Activated CD4-positive, CD25-positive, alpha-beta regulatory T cell treated with anti-CD3 and anti-CD28 coated beads, Interleukin-2, amount 50 U/mL, for 24 hours (primary cell): ENCODE measurements around the gene ZNF30.
A peak's percentile ranks its signal among the peaks of the same experiment; 100 is the strongest.
"Not testable (repeated sequence)": the region's sequence is repeated elsewhere in the genome, so short reads cannot be mapped to it uniquely, and the experiment has no call there.

Experiments used
- ATAC-seq, 2 donors: fragments of 150-1000 bp; cut with Tn5 transposase; one replicate each; pipeline ENCODE4 v1.10.0; 2021; ENCODE audit warnings: mild to moderate bottlenecking in 1 of 2, moderate library complexity in 1 of 2

The ZNF30 gene

DNA sequence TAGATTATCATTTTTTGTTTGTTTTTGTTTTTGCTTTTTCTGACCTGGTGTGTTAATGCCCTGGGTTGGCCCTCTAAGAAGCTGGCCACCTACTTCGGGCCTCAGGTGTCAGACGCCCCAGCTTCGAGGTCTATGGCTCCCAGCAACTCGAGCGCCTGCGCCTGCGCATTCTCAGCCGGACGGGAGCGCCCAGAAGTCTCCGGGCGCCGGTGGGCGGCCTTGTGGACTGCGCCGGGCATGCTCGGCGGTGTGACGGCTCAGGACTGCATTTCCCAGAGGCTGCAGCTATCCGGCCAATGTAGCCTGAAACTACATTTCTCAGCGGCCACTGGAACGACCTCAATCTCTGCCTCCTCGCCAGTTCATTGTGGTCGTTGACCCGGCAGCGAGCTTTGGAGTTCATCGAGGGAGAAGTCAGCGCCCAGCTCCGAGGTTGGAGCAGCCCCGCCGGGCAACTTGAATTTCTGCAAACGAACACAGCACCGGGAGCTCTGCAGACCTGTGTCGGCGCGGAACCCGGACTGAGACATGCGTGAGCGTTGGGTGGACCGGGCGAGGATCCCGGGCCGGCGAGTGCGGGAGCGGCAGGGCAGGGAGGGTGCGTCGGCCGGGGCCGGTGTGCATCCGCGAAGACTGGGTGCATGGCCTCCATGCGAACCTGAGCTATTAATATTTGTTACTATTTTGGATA, at the start of gene ZNF30:
TSS of gene ZNF30 (plus strand) at position 219 of the 691 bp plus-strand sequence. CDS start 3,045 bp downstream, outside the sequence.
- peak; percentile 99 for ATAC-seq

DNA sequence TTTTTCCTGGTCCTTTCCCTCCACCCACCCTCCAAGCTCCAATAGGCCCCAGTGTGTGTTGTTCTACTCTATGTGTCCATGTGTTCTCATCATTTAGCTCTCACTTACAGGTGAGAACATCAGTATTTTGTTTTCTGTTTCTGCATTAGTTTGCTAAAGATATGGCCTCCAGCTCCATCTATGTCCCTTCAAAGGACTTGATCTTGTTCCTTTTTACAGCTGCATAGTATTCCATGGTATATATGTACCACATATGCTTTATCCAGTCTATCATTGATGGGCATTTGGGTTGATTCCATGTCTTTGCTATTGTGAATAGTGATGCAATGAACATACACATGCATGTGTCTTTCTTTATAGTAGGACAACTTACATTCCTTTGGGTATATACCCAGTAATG, 47.1 kb upstream of the ZNF30 start:
- no peak for ATAC-seq

DNA sequence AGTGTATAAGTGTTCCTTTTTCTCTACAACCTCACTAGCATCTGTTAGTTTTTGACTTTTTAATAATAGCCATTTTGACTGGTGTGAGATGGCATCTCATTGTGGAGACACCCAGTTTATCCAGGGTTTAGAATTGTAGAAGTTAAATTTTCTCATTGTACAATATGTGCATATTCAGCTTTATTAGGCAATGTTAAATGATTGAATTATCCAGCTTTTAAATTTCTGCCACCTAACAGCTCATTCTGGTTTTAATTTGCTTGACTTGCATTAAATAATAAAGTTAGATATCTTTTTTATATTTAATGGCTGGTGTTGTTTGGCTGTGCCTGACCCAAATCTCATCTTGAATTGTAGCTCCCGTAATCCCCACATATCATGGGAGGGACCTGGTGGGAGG, 46.7 kb upstream of the ZNF30 start:
- no peak for ATAC-seq

DNA sequence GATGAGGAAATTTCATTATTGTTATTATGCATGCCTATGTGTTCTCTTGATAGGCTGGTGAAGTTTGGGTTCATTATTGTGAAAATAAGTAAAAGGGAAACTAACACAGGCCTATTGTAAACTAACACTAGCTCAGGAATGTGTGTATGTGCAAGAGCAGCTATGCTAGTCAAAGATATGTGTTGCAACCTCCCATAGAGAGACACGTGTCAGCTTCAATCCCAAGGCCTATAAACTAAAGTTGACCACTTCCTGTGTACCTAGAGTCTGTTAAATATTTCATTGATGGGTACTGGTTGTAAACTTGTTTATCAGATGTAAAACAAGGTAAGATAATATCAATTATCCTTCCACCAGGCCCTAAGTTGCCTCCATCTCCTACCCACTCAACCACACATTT, 44.7 kb upstream of the ZNF30 start:
- ATAC-seq: no peak

DNA sequence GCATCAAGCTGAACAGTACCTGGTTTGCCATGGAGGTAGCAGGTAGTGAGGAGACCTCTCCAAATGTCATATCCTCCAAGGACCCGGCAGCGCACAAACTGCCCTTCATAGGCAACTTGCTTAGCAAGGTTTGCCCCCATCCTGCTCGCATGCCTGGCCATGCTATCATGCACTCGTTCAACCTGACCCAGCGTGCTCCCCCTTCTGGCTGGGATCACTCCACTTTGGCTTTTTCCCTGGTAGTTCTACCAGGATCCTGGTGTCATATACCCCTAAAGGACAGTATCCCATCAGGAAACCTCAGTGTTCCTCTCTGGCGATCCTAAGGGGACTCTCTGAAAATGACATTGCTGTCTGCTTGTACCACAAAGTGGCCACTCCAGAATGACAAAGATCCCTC, 38.6 kb upstream of the ZNF30 start:
- no peak for ATAC-seq

DNA sequence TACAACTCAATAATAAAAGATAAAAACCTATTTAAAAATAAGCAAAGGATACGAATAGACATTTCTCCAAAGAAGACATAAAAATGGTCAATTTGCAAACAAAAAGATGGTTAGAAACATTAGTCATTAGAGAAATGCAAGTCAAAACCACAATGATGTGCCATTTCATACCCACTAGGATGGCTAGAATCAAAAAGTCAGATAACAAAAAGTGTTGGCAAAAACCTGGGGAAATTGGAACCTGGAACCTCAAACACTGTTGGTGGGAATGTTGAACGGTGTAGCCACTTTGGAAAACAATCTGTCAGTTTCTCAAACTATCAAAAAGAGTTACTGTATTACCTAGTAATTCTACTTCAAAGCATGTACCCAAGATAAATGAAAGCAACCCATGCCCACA, 26.5 kb upstream of the ZNF30 start:
- ATAC-seq: no peak

DNA sequence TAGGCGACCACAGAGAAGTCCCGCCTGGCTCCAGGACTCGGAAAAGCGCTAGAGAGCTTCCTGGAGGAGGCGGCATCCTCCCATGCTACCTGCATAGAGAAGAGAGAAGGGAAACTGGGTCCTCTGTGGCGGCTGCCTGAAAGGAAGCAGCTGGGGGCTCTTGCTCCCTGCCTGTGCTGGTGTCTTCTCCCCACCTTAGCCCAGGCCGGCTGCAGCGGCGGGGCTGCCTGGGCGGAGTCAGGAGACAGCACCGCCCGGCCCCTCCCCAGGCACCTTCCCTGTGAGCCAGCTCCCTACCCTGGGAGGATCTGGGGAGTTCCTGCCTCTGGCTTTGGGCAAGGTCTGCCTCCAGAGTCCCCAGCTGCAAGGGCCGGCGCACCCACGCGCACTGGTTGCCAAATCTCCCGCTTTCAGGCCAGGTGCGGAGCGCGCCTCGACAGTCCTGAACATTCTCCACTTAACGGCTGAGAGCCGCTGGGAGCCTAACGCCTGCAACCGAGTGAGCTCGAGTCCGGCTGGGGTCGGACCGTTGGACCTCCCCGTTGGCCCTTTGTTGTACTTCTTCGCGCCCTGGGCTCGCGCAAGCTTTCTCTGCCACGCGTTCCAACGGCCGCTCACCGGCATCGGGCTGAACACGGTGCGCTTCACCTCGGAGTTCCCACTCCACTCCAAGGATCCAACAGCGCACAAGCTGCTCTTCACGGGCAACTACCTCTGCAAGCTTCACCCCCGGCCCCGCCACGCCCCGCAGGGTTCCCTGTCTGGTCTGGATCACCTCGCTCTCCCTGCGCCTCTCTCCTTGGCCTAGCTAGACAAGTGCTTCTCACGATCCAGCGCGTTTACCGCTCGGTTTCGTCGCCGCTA, 21.8 kb upstream of the ZNF30 start:
- no peak for ATAC-seq

DNA sequence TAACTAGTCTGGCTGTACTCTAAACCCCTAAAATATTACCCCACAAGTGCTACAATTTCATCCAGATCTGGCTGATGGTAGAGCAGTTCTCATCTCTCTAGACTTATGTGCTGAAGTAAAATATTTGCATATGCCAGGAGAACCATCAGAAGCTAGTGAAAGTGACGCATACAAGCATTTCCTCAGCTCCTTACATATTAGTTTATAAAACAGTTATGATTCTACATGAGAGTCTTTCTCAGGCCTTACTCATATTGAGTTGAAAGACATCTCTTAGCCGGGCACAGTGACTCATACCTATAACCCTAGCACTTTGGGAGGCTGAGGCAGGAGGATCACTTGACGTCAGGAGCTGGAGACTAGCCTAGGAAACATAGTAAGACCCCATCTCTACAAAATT, 15.9 kb upstream of the ZNF30 start:
- no peak for ATAC-seq

DNA sequence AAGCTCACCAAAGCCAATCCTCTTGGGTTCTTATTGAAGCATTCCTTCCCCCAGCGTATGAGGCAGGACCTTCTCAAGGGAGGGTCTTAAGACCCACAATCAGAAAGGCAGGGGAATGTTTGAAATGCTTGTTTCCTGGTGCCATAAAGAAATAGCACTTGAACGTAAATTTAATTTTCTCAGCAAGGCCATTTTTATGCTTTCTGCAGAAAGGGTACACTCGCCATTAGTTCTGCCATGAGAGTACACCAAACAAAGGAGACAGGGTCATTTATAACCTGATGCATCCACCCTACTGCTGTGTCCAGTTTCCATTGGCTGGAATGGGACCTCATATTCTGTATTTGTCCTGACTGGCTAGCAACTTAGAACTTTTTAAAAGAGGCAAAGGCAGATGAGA, 9.6 kb upstream of the ZNF30 start:
- ATAC-seq: not testable (repeated sequence)

DNA sequence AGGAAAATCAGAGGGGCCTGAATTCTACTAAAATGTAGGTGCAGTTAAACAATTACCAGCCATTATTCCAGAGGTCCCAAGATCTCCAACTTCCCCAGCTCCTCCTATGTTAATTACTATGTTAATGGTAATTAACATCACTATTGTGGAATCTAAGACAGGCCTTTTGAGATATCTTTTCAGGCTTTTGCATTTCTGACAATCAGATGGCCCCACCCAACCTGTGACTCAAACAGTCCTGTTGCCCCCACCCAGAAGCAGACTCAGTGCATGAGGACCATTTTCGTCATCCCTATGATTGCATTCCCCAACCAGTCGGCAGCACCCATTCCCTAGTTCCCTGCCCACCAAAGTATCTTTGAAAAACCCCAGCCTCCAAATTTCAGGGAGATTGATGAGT, 8.5 kb upstream of the ZNF30 start:
- no peak for ATAC-seq

DNA sequence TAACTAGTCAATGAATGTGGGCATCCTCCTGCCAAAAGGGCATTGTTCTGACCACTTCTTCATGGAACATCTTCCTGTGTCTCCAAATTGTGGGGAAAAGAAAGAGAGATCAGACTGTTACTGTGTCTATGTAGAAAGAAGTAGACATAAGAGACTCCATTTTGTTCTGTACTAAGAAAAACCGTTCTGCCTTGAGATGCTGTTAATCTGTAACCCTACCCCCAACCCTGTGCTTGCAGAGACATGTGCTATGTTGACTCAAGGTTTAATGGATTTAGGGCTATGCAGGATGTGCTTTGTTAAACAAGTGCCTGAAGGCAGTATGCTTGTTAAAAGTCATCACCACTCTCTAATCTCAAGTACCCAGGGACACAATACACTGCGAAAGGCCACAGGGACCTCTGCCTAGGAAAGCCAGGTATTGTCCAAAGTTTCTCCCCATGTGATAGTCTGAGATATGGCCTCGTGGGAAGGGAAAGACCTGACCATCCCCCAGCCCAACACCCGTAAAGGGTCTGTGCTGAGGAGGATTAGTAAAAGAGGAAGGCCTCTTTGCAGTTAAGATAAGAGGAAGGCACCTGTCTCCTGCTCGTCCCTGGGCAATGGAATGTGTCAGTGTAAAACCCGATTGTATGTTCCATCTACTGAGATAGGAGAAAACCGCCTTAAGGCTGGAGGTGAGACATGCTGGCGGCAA, 6.5 kb upstream of the ZNF30 start:
- ATAC-seq: not testable (repeated sequence)

DNA sequence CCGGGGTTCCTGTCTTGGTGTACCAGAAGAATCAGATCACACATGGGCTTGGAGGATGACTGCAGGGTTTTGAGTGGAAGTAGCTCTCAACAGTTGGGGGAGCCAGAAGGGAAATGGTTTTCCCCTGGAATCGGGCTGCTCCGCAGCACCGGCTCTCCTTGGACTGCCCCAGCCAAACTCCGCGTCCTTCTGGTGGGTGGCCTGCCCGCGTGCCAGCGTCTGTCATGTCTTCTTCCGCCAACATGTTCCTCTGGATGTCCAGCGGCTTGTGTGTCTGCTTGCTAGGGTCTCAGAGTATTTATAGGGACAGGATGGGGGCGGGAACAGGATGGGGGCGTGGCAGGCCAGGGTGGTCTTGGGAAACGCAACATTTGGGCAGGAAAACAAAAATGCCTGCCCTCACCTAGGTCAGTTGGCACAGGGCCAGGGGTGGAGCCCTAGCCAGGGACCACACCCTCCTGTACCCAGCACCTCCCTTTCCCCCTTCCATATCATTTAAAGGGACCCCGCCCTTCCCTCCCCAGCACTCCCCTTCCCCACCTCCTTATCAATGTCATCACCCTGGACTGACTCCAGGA, 1.3 kb upstream of the ZNF30 start:
- ATAC-seq: no peak

DNA sequence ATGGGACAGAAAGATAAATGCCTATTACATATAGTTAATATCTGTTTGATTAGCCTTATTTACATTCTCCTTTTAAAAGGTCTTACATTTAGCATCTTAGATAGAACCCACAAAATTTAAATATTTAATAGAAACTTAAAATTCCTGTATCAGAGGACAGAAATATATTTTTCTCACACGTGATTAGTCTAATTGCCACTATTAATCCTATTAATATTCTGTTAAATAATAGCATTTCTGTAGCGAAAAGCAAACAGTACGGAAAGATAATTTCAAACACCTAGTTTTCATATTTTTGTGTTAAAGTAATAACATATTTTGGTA, 380 bp upstream of the ZNF30 start:
- no peak for ATAC-seq

DNA sequence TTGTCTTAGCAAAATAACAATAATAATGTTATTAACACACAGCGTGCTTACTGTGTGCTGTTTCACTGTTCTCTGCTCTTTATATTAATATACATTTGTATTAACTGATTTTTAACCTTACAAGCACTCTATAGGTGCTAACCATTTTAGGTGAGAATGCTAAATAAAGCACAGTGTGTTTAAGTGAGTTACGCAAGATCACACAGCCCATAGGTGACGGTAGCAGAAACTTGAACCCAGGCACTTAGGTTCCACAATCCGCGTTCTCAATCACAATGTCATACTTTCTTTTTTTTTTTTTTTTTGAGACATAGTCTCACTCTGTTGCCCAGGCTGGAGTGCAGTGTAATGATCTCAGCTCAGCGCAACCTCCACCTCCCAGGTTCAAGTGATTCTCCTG, 5.8 kb downstream of the ZNF30 start:
- ATAC-seq: no peak

DNA sequence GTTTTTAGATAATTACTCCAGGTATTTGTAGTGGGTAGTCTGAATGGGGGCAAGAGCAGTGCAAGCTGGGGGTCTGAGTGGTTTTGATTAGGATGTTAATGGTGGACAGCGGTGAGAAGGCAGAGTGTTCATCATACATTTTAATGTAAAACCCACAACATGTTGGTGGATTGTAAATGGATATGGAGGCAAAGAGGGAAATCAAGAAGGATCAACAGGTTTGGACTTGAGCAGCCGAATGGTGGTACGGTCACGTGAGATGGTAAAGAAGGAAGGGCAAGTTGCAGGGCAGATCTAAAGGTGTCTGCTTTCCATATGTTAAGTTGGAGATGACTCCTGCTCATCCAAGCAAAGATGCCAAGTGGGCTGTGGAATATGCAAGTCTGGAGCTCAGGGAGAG, 9.5 kb downstream of the ZNF30 start:
- no peak for ATAC-seq

DNA sequence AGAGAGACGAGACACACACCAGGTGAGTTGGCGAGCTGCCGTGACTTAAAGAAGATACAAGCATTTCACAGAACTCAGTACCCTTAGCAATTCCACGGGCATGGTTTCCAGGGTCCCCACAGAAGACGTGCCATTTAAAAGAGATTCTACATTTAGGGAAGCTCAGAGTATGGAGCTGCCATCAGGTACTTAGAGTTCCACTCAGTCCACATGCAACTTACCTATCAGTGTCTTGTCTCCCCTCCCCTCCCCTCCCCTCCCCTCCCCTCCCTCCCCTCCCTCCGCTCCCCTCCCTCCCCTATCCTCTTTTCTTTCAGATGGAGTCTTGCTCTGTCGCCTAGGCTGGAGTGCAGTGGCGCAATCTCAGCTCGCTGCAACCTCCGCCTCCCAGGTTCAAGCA, 12.2 kb downstream of the ZNF30 start:
- no peak for ATAC-seq

DNA sequence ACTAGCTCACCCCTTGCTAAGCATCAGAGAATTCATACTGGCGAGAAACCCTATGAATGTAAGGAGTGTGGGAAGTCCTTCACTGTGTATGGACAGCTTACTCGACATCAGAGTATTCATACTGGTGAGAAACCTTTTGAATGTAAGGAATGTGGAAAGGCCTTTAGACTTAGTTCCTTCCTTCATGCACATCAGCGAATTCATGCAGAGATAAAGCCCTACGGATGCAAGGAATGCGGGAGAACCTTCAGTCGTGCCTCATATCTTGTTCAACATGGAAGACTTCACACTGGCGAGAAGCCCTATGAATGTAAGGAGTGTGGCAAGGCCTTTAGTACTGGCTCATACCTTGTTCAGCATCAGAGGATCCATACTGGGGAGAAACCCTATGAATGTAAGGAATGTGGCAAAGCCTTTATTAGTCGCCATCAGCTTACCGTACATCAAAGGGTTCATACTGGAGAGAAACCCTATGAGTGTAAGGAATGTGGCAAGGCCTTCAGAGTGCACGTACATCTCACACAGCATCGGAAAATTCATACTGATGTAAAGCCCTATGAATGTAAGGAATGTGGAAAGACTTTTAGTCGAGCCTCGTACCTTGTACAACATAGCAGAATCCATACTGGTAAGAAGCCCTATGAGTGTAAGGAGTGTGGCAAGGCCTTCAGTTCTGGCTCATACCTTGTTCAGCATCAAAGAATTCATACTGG, 17.3 kb downstream of the ZNF30 start:
- no peak for ATAC-seq

DNA sequence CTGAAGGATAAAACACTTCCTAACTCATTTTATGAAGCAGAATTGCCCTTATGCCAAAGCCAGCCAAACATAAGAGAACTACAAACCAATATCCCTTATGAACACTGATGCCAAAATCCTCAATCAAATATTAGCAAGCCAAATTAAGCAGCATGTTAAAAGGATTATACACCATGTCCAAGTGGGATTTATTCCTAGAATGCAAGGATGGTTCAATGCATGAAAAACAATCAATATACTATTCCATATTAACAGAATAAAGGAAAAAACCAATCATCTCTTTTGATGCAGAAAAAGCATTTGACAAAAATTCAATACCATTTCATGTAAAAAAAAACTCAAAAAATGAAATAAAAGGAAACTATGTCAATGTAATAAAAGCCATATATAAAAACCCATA, 26.4 kb downstream of the ZNF30 start:
- ATAC-seq: no peak

DNA sequence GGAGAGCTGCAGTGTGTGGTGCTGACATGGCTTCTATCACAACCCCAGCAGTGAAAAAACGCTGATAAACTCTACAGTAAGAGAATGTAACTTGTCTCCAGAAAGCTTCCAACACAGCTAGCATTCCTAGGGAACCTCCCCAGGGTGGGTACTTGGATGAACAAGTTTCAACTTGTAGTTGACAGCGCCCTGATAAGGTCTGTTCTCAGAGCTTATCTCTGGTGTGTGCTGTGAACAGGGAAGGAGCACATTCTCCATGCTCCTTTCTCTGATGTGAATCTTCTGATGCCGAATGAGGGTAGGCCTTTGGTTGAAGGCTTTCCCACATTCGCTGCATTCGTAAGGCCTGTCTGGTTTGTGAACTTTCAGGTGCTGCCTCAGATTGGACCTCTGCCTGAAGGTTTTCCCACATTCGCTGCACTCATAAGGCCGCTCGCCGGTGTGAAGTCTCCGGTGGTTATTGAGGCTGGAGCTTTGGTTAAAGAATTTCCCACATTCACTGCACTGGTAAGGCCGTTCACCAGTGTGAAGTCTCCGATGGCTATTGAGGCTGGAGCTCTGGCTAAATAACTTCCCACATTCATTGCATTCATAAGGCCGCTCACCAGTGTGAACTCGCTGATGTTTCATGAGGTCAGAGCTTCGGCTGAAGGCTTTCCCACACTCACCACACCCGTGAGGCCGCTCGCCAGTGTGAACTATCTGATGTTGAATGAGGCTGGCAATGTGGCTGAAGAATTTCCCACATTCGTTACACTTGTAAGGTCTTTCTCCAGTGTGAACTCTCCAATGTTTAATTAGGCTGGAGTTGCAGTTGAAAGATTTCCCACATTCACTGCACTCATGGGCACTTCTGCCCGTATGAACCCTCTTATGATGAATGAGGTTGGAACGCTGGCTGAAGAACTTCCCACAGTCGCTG, 31.4 kb downstream of the ZNF30 start:
- no peak for ATAC-seq

DNA sequence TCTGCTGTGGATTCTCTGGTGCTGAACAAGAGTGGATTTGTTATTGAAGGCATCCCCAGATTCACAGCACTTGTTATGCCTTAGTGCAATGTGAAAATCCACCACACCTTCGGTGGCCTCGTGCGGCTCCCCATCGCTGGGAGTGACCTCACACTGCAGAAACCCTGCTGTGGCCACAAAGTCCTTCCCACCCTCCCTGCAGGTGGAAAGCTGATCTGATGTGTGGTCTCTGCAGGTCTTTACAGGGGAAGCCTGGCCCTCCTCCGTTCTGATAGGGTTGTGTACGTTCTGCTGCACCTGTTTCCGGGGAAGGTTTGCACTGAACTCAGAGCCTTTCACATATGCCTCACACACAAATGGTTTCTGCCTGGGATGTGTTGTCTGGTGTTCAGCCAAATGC, 32.3 kb downstream of the ZNF30 start:
- ATAC-seq: no peak

DNA sequence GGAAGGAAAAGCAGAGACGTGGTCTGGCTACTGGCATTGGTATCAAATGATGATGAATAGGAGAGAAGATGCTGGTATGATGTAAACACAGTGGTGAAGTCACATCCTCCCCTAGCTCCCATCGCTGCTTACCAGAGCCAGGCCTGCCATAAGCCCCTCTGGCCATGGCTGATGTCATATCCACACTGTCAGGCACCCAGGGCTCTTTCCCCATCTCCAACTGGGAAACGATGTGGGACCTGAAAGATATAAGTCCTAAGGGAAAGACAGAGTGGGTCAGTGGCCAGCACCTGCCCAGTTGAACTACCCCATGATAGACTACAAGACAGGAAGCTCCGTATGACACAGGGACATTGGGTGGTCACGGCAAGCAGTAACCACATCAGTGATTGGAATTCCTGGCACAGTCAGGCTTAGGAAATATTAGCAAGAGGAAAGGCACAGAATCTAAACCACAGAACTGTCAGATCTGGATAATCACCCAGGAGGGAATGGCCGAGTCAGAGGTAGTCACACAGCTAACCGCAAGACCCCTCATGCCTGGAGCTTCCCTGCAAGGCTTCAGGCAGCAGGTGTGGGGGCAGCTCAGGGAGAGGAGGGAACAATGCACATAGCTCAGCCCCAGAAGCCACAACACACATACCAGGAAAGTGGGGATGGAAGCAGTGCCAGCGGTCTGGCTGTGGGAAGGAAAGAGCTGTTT, 33.6 kb downstream of the ZNF30 start:
- no peak for ATAC-seq
